ENCODE results near the gene PCED1B.

Gene PCED1B

DNA sequence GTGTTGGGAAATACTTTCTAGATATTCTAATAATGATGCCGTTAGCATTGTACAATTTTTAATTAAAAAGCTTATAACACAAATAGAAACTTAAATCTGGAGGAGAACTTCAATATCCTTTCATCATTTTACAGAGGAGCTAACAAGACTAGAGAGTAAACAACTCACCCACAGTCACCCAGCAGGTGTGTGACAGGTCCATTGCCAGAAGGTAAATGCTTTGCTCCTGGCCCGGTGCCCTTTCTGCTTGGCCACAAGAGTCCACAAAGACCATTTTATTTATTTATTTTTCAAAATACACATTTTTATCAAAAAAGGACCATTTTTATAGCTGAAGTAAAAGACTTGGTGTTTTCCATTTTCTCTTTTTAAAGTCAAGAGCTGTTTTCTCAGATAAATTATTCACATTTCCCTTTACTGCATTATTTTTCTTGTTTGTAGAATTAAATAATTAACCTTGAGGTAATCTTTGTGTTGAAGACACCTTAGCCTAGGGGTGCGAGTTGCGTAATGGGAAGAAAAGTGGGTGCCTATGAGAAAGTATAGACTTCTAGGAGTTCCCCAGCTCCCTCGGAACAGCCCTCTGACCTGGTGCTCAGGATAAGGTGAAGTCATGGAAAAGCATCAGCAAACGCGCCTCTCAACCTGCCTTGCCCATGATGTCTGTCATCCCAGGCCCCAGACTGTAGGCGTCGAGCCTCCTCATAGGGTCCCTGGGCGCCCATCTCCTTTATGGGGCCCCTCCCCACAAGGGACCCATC is 26.7 kb downstream of the PCED1B start:
- no peaks in the 10 kb centered on the region; the same call in 1 of the 2 replicates for H3K4me1 ChIP-seq (ENCODE audit: control insufficient read depth, insufficient read depth, low read length)
- no peaks in the 10 kb centered on the region for H3K36me3 ChIP-seq (ENCODE audit: control insufficient read depth in 2 of 2, insufficient read depth in 1 of 2, low read length in 2 of 2)
- no peak for TF ChIP-seq ZNF707 (tag by site-specific recombination; IDR thresholded peaks at IDR 0.05)
- no peak for TF ChIP-seq ZNF473 (tag by site-specific recombination; IDR thresholded peaks at IDR 0.05)
- TF ChIP-seq ZNF211 (tag by site-specific recombination; IDR thresholded peaks at IDR 0.05; ENCODE audit: low read depth): no peak
- TF ChIP-seq, protein P1, sequence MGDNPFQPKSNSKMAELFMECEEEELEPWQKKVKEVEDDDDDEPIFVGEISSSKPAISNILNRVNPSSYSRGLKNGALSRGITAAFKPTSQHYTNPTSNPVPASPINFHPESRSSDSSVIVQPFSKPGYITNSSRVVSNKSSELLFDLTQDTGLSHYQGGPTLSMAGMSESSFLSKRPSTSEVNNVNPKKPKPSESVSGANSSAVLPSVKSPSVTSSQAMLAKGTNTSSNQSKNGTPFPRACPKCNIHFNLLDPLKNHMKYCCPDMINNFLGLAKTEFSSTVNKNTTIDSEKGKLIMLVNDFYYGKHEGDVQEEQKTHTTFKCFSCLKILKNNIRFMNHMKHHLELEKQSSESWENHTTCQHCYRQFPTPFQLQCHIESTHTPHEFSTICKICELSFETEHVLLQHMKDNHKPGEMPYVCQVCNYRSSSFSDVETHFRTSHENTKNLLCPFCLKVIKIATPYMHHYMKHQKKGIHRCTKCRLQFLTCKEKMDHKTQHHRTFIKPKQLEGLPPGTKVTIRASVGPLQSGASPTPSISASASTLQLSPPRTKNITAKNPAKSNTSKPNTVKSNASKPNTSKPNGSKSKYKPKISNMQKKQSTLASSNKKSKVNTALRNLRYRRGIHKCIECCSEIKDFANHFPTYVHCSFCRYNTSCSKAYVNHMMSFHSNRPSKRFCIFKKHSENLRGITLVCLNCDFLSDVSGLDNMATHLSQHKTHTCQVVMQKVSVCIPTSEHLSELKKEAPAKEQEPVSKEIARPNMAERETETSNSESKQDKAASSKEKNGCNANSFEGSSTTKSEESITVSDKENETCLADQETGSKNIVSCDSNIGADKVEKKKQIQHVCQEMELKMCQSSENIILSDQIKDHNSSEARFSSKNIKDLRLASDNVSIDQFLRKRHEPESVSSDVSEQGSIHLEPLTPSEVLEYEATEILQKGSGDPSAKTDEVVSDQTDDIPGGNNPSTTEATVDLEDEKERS (tag by site-specific recombination; IDR thresholded peaks at IDR 0.05): no peak
- CTCF ChIA-PET: interaction anchor here (0.9 to 1.0 kb wide), 2 partner anchors 35 to 580 kb away, joined by 3 read pairs; no protein-coding TSS in a partner anchor
- no peaks in the 10 kb centered on the region for H3K9me3 ChIP-seq (ENCODE audit: control insufficient read depth, insufficient read depth, low read depth, low read length)
- no peak overlapping the region for H3K27ac ChIP-seq (ENCODE audit: extremely low read depth, low read depth, low read length)
- POLR2A ChIA-PET: no interaction called here
- no peak overlapping the region for H3K4me3 ChIP-seq (ENCODE audit: low read depth, low read length)

DNA sequence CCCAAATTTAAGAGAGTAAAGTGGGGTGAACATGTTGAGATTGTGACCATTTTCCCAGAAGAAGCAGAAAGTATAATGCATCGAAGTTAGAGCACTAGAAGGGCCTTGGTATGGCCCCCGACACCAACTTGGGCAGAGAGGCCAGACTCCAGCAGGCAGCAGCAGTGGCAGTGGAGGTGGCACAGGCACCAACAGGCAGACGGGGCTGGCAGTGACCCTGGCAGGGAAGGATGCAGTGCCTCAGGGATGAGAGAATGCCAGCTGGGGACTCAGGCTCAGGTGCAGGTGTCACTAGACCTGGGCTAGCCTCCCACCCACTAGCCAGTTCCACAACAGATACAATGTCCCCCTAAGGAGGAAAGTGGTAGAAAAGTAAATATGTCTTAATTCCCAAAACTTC is 28.0 kb downstream of the PCED1B start:
- H3K36me3 ChIP-seq (ENCODE audit: control insufficient read depth in 2 of 2, insufficient read depth in 1 of 2, low read length in 2 of 2): no peaks in the 10 kb centered on the region
- no peak overlapping the region for H3K4me3 ChIP-seq (ENCODE audit: low read depth, low read length)
- CTCF ChIA-PET: no interaction called here
- H3K9me3 ChIP-seq (ENCODE audit: control insufficient read depth, insufficient read depth, low read depth, low read length): no peaks in the 10 kb centered on the region
- POLR2A ChIA-PET: no interaction called here
- H3K4me1 ChIP-seq (ENCODE audit: control insufficient read depth, insufficient read depth, low read length): no peaks in the 10 kb centered on the region; the same call in 1 of the 2 replicates
- TF ChIP-seq ZNF529 (tag by site-specific recombination; IDR thresholded peaks at IDR 0.05; ENCODE audit: insufficient replicate concordance) (no peak), GLIS1 (tag by site-specific recombination; IDR thresholded peaks at IDR 0.05) (no peak), ZBTB7A (tag by site-specific recombination; IDR thresholded peaks at IDR 0.05; ENCODE audit: low read depth) (no peak), ZNF621 (tag by site-specific recombination; IDR thresholded peaks at IDR 0.05) (no peak), ZNF2 (tag by site-specific recombination; IDR thresholded peaks at IDR 0.05) (no peak), ZNF19 (tag by site-specific recombination; IDR thresholded peaks at IDR 0.05; ENCODE audit: low read depth) (no peak), KLF1 (tag by site-specific recombination; IDR thresholded peaks at IDR 0.05) (no peak), ZNF324 (tag by site-specific recombination; IDR thresholded peaks at IDR 0.05) (no peak), ZNF670 (tag by site-specific recombination; IDR thresholded peaks at IDR 0.05; ENCODE audit: low read depth) (no peak), ZNF701 (tag by site-specific recombination; IDR thresholded peaks at IDR 0.05) (no peak), FEZF1 (tag by site-specific recombination; IDR thresholded peaks at IDR 0.05) (no peak), ZNF138 (tag by site-specific recombination; IDR thresholded peaks at IDR 0.05; ENCODE audit: borderline replicate concordance) (no peak), ZNF48 (tag by site-specific recombination; IDR thresholded peaks at IDR 0.05) (no peak), ZNF530 (tag by site-specific recombination; IDR thresholded peaks at IDR 0.05; ENCODE audit: low read depth) (no peak), ZNF37A (tag by site-specific recombination; IDR thresholded peaks at IDR 0.05) (no peak)
- TF ChIP-seq, protein P2, sequence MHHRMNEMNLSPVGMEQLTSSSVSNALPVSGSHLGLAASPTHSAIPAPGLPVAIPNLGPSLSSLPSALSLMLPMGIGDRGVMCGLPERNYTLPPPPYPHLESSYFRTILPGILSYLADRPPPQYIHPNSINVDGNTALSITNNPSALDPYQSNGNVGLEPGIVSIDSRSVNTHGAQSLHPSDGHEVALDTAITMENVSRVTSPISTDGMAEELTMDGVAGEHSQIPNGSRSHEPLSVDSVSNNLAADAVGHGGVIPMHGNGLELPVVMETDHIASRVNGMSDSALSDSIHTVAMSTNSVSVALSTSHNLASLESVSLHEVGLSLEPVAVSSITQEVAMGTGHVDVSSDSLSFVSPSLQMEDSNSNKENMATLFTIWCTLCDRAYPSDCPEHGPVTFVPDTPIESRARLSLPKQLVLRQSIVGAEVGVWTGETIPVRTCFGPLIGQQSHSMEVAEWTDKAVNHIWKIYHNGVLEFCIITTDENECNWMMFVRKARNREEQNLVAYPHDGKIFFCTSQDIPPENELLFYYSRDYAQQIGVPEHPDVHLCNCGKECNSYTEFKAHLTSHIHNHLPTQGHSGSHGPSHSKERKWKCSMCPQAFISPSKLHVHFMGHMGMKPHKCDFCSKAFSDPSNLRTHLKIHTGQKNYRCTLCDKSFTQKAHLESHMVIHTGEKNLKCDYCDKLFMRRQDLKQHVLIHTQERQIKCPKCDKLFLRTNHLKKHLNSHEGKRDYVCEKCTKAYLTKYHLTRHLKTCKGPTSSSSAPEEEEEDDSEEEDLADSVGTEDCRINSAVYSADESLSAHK (tag by site-specific recombination; IDR thresholded peaks at IDR 0.05): no peak
- TF ChIP-seq, protein P3, sequence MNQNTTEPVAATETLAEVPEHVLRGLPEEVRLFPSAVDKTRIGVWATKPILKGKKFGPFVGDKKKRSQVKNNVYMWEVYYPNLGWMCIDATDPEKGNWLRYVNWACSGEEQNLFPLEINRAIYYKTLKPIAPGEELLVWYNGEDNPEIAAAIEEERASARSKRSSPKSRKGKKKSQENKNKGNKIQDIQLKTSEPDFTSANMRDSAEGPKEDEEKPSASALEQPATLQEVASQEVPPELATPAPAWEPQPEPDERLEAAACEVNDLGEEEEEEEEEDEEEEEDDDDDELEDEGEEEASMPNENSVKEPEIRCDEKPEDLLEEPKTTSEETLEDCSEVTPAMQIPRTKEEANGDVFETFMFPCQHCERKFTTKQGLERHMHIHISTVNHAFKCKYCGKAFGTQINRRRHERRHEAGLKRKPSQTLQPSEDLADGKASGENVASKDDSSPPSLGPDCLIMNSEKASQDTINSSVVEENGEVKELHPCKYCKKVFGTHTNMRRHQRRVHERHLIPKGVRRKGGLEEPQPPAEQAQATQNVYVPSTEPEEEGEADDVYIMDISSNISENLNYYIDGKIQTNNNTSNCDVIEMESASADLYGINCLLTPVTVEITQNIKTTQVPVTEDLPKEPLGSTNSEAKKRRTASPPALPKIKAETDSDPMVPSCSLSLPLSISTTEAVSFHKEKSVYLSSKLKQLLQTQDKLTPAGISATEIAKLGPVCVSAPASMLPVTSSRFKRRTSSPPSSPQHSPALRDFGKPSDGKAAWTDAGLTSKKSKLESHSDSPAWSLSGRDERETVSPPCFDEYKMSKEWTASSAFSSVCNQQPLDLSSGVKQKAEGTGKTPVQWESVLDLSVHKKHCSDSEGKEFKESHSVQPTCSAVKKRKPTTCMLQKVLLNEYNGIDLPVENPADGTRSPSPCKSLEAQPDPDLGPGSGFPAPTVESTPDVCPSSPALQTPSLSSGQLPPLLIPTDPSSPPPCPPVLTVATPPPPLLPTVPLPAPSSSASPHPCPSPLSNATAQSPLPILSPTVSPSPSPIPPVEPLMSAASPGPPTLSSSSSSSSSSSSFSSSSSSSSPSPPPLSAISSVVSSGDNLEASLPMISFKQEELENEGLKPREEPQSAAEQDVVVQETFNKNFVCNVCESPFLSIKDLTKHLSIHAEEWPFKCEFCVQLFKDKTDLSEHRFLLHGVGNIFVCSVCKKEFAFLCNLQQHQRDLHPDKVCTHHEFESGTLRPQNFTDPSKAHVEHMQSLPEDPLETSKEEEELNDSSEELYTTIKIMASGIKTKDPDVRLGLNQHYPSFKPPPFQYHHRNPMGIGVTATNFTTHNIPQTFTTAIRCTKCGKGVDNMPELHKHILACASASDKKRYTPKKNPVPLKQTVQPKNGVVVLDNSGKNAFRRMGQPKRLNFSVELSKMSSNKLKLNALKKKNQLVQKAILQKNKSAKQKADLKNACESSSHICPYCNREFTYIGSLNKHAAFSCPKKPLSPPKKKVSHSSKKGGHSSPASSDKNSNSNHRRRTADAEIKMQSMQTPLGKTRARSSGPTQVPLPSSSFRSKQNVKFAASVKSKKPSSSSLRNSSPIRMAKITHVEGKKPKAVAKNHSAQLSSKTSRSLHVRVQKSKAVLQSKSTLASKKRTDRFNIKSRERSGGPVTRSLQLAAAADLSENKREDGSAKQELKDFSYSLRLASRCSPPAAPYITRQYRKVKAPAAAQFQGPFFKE (tag by site-specific recombination; IDR thresholded peaks at IDR 0.05; ENCODE audit: borderline replicate concordance): no peak
- H3K27ac ChIP-seq (ENCODE audit: extremely low read depth, low read depth, low read length): no peak overlapping the region

Measured in HEK293 (cell line).